Measurements from ENCODE around the gene ZNF774.
A peak's percentile ranks its signal among the peaks of the same experiment; 100 is the strongest.

The ZNF774 gene

DNA sequence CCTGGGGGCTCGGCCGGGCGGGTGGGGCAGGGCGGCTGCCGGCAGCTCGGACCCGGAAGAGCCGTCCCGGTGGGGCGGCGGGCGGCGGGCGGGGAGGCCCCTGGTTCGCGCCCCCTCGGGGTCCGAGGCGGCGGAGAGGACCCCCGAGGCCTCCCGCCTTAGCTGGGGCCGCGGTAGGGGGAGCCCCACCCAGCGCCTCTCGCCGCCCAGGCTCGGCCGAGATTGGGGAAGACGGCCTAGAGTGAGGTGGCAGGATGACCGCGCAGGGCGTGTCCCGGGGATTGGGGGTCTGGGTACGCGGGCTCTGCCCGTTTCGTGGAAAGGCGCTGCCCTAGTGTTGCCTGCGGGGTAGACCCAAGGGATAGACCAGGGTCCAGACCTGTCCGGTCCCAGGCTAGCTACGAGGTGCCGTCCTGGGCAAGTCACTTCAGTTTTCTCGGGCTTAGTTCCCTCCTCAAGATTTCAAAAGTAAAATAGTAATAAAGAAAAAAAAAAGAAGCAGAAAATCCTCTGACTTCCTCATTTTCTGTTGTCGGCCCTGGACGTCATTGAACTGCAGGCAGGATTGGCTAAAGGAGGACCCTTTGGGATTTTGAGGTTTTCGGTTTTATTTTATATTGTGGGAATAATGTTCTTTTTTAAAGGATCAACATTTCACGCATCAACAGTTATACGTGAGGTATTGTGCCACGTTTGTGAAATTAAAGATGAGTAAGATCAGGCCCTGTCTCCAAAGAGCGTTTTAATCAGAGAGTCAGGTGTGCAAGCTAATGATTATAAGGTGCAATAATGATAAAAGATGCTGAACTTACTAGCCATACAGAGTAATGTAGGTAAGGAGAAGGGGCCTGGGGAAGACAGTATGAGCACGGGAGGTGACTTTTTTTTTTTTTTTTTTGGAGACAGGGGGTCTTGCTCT, 36.6 kb downstream of the ZNF774 start:
- Mint-ChIP-seq H3K4me1 (peaks cover 35 to 54% of the 10 kb centered on the region in 2 donors), H3K4me3 (peak overlapping the region; percentile 95 to 96), H3K9me3 (no peaks in the 10 kb centered on the region), H3K27me3 (no peaks in the 10 kb centered on the region), H3K36me3 (peaks cover 32 to 43% of the 10 kb centered on the region in 2 donors), H3K27ac (peak overlapping the region; percentile 99)
- ATAC-seq (replicated peaks) (peak; percentile 68 to 70), DNase-seq (peak; percentile 75)

DNA sequence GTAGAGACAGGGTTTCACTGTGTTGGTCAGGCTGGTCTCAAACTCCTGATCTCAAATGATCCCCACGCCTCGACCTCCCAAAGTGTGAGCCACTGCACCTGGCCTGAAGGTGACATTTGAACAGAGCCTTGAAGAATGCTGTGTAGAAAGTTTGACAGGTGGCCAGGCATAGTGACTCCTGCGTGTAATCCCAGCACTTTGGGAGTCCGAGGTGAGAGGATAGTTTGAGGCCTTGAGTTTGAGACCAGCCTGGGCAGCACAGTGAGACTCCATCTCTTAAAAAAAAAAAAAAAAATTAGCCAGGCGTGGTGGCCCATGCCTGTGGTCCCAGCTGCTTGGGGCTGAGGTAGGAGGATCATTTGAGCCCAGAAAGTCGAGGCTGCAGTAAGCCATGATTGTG, 37.4 kb downstream of the ZNF774 start:
- Mint-ChIP-seq H3K27ac (peak overlapping the region; percentile 99), H3K4me1 (peaks cover 40 to 59% of the 10 kb centered on the region in 2 donors), H3K27me3 (no peaks in the 10 kb centered on the region), H3K9me3 (no peaks in the 10 kb centered on the region), H3K4me3 (peak overlapping the region; percentile 95 to 96), H3K36me3 (peaks cover 35 to 47% of the 10 kb centered on the region in 2 donors)
- no peak for DNase-seq
- no peak for ATAC-seq (replicated peaks)

DNA sequence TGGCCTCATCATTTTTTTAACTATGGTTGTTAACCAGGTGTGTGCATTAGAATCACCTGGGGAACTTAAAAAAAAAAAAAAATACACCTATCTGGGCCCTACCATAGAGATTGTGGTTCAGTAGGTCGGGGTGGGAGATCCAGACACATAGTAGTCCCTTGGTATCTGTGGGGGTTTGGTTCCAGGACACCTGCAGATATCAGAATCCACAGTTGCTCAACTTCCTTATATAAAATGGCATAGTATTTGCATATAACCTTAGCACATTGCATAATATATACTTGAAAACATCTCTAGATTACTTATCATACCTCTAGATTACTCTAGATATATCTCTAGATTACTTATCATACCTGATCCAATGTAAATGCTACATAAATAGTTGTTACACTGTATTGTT, 41.0 kb downstream of the ZNF774 start:
- no peaks in the 10 kb centered on the region for H3K9me3 Mint-ChIP-seq
- peaks cover 53 to 79% of the 10 kb centered on the region in 2 donors for H3K4me1 Mint-ChIP-seq
- no peak overlapping the region for H3K27ac Mint-ChIP-seq
- DNase-seq, result no peak
- peaks cover 50 to 62% of the 10 kb centered on the region in 2 donors for H3K36me3 Mint-ChIP-seq
- no peak for ATAC-seq (replicated peaks)
- H3K4me3 Mint-ChIP-seq, result no peak overlapping the region
- H3K27me3 Mint-ChIP-seq, result no peaks in the 10 kb centered on the region

DNA sequence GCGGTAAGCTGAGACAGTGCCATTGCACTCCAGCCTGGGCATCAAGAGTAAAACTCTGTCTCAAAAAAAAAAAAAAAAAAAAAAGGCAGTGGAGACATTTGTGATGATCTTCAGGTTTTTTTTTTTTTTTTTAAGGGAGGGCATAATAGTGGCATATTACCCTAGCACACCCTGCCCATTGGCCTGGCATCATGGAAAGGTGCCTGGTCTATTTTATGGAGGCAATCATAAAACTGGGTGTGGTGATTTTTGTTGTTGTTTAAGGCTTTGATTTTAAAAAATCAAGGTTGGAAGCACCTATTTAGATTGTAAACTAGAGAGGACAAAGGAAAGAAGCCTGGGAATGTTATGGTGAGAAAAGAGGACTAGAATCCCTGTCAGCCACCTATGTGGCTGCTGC, 42.0 kb downstream of the ZNF774 start:
- Mint-ChIP-seq H3K4me1 (peaks cover 52 to 75% of the 10 kb centered on the region in 2 donors), H3K36me3 (peaks cover 49 to 58% of the 10 kb centered on the region in 2 donors), H3K27me3 (no peaks in the 10 kb centered on the region), H3K27ac (no peak overlapping the region), H3K9me3 (no peaks in the 10 kb centered on the region), H3K4me3 (no peak overlapping the region)
- ATAC-seq (replicated peaks) (no peak), DNase-seq (no peak)

DNA sequence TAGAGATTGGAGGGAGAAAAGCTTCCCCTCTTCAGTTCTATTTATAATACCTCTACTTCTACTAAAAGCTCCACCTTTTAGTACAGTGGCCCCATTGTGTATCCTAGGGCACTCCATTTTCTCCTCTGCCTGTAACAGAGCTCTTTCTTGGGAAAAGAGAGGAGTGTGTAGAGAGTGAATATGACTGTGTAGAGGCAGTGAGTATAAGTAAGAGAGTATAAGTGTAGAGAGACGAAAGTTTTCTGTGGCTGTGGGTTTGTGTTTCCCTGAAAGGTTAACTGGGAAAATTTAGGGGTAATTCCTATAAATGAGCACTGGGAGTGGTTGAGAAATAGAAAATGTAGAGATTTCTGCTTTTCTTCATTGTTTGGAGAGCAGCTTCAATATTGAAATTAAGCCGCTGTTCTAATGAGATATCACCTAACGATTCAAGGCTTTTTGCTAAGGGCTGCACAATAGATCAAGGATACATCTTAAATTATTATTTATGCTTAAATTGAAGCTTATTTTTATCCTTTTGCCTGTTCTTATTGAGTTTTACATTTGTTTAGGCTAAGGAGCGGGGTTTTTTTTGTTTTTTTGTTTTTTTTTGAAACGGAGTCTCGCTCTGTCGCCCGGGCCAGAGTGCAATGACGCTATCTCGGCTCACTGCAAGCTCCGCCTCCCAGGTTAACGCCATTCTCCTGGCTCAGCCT, 42.8 kb downstream of the ZNF774 start:
- Mint-ChIP-seq H3K4me3 (no peak overlapping the region), H3K36me3 (peaks cover 46 to 52% of the 10 kb centered on the region in 2 donors), H3K27ac (peak overlapping the region; percentile 72)

DNA sequence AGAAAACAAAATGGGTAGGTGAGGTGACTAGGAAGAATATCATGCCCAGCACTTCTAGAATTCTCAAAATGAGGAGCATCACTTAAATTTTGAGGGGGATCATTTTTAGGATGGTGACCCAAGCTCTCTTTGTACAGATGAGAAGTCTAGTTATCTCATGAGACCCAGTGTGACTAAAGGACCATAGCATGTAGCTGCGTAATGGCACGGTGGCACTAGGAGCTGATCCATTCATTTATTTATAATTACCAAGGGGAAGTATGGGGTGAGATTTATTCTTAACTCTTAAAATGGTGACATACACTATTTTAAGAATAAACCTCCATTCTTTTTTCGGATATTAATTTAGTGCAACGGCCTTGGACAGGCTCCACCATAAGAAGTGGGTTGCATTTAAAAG, 44.2 kb downstream of the ZNF774 start:
- Mint-ChIP-seq H3K4me3 (peak overlapping the region in 1 of 2 donors; percentile 19), H3K9me3 (no peaks in the 10 kb centered on the region), H3K36me3 (peaks cover 38 to 42% of the 10 kb centered on the region in 2 donors), H3K4me1 (peaks cover 46 to 73% of the 10 kb centered on the region in 2 donors), H3K27me3 (no peaks in the 10 kb centered on the region), H3K27ac (peak overlapping the region; percentile 77)
- no peak for ATAC-seq (replicated peaks)
- DNase-seq, result no peak

More for the DNA sequence above, 42.8 kb downstream of the ZNF774 start:
- Mint-ChIP-seq H3K9me3 (no peaks in the 10 kb centered on the region), H3K27me3 (no peaks in the 10 kb centered on the region), H3K4me1 (peaks cover 48 to 73% of the 10 kb centered on the region in 2 donors)
- ATAC-seq (replicated peaks) (no peak), DNase-seq (no peak)

DNA sequence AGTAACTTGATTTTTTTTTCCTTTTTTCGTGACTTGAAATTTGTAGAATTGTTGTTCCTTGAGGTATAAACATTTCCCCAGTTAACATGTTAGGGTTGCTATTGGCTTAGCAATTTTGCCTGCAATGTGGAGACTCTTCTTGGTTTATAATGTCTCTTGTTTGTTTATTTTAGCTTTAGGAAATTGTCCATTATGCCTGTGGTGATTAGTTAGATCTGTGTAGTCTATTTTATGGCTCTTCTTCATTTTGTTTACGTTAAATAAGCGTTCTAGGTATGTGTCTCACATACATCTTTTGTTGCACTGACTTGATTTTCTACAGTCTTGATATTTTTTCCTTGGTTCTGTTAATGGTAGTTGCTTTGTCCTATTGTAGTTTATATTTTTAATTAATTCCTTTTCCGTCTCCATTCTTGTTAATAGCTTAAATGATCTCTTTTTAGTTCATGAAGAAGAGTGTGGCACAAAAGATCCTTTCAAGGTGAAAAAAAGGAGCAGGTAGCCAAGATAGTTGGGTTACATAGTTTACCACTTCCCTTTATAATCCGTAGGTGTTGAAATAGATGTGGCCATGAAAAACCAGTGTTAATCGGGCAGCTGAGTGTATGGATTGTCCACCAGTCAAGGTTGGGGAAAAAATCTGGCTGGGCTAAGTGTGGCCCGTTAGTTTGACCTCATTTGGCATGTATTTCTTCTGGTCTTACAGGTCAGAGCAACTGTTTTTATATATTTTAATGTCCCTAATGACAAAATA, 48.1 kb downstream of the ZNF774 start:
- Mint-ChIP-seq H3K27me3 (no peaks in the 10 kb centered on the region), H3K4me3 (peak overlapping the region in 1 of 2 donors; percentile 50), H3K36me3 (peaks cover 23 to 31% of the 10 kb centered on the region in 2 donors), H3K4me1 (peaks cover 34 to 57% of the 10 kb centered on the region in 2 donors), H3K27ac (peak overlapping the region; percentile 96), H3K9me3 (no peaks in the 10 kb centered on the region)
- no peak for ATAC-seq (replicated peaks)
- DNase-seq, result no peak

DNA sequence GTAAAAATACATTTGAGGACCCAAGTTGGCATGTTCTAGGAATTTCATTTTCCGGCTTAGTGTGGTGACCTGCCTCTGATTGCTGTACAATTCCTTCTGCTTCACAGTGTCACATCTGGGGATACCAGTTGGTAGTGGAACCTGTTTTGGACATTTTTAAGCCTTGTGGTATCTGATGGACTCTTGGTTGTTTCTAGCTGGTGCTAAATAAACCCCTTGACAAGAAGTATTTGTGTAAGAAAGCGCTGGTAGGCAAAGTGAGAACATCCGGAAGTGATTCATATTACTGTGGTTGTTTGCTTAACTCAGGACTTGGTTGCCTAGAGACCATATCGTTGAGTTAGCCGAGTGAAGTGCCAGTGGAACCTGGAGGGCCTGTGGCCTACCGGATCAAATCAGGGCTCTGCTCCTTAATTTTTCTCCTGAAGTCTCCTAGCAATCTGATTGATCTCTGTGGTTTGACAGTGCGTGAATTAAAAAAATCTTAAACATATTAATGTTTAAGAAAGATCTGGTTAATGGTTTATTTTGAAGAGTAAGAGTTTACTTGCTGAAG, 48.8 kb downstream of the ZNF774 start:
- Mint-ChIP-seq H3K27ac (peak overlapping the region; percentile 96), H3K9me3 (no peaks in the 10 kb centered on the region), H3K4me3 (peak overlapping the region in 1 of 2 donors; percentile 53), H3K4me1 (peaks cover 30 to 56% of the 10 kb centered on the region in 2 donors), H3K27me3 (no peaks in the 10 kb centered on the region), H3K36me3 (peaks cover 20 to 25% of the 10 kb centered on the region in 2 donors)
- ATAC-seq (replicated peaks), result peak; percentile 100
- no peak for DNase-seq

DNA sequence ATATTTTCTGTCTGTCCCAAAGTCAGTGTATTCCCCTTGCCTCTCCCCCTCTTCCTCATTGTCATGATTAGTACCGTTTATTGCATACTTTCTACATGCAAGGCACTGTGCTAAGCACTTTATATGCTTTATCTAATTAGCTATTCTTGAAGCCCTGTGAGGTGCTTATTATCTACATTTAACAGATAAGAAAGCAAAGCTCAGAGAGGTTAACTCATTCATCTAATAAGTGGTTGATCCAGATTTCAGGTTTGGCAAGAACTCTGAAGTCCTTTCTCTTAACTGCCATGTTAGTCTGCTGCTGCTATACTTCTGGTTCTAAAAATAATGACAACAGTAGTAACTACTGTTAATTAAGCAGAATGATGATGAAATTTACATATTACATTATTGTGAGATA, 49.4 kb downstream of the ZNF774 start:
- peaks cover 29 to 56% of the 10 kb centered on the region in 2 donors for H3K4me1 Mint-ChIP-seq
- H3K36me3 Mint-ChIP-seq, result peaks cover 15 to 20% of the 10 kb centered on the region in 2 donors
- H3K27me3 Mint-ChIP-seq, result no peaks in the 10 kb centered on the region
- DNase-seq, result no peak
- ATAC-seq (replicated peaks), result no peak
- peak overlapping the region; percentile 96 for H3K27ac Mint-ChIP-seq
- H3K9me3 Mint-ChIP-seq, result no peaks in the 10 kb centered on the region
- no peak overlapping the region for H3K4me3 Mint-ChIP-seq

DNA sequence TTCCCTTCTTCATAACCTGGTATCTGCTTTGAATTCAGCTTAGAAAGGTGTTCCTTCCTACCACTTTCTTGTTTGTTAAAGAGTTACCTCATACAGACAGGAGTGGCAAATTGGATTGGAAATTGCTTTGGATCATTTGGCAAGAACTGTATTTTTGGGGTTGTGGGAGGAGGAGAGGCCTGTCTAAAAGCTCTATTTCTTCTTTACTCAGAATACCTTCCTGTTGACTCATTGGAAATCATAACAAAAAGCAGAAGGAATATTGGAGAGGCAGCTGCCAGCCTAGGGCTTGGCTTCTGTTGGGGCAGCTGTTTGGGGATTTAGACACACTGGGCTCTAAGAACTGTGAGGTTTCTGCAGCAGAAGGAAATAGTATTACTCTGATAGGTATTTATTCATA, 50.1 kb downstream of the ZNF774 start:
- peaks cover 30 to 57% of the 10 kb centered on the region in 2 donors for H3K4me1 Mint-ChIP-seq
- DNase-seq (no peak), ATAC-seq (replicated peaks) (no peak)
- H3K9me3 Mint-ChIP-seq, result no peaks in the 10 kb centered on the region
- H3K36me3 Mint-ChIP-seq, result peaks cover 12 to 20% of the 10 kb centered on the region in 2 donors
- H3K27me3 Mint-ChIP-seq, result no peaks in the 10 kb centered on the region
- peak overlapping the region in 1 of 2 donors; percentile 1 for H3K4me3 Mint-ChIP-seq
- peak overlapping the region; percentile 74 for H3K27ac Mint-ChIP-seq

DNA sequence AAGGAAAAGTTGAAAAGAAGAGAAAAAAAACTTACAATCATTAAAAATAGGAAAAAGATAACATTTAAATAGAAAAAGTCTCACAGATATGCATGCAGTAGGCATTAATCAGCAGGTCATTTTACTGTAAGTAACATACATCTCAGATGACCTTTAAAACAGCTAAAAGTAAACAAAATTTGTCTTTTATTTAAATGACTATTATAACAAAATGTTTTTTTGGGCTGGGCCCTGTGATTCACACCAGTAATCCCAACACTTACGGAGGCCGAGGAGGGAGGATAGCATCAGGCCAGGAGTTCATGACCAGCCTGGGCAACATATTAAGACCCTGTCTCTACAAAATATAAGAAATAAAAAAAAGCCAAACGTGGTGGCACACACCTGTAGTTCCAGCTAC, 50.7 kb downstream of the ZNF774 start:
- Mint-ChIP-seq H3K36me3 (peaks cover 12 to 20% of the 10 kb centered on the region in 2 donors), H3K4me1 (peaks cover 32 to 61% of the 10 kb centered on the region in 2 donors), H3K4me3 (no peak overlapping the region), H3K27me3 (no peaks in the 10 kb centered on the region), H3K27ac (no peak overlapping the region), H3K9me3 (no peaks in the 10 kb centered on the region)
- DNase-seq (no peak), ATAC-seq (replicated peaks) (no peak)

DNA sequence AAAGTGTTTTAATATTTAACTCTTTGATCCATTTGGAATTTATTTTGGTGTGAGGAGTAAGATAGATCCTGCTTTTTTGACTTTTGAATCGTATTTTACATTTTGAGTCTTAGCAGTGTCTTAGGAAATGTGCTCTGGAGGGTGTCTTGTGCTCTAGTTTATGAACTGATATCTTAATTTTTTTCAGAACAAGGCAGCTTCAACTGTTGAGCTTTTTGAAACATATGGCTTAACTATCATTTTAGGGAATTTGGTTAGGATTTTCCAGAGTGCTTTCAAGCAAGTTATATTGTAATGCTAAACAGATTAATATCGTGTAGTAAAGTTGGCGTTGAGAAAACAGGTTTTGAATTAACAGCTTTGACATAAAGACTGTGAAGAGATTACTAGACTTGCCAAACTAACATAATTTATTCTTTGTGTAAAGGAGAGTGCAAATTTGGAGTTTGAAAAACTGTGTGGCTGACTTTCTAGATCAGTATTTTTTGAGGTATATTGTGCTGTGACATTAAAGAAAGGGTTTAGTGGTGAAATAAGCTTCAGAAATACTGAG, 53.0 kb downstream of the ZNF774 start:
- Mint-ChIP-seq H3K4me3 (no peak overlapping the region), H3K27ac (no peak overlapping the region), H3K27me3 (no peaks in the 10 kb centered on the region), H3K9me3 (peaks cover 0 to 4% of the 10 kb centered on the region in 2 donors), H3K4me1 (peaks cover 38 to 71% of the 10 kb centered on the region in 2 donors), H3K36me3 (peaks cover 23 to 40% of the 10 kb centered on the region in 2 donors)
- DNase-seq (no peak), ATAC-seq (replicated peaks) (no peak)

DNA sequence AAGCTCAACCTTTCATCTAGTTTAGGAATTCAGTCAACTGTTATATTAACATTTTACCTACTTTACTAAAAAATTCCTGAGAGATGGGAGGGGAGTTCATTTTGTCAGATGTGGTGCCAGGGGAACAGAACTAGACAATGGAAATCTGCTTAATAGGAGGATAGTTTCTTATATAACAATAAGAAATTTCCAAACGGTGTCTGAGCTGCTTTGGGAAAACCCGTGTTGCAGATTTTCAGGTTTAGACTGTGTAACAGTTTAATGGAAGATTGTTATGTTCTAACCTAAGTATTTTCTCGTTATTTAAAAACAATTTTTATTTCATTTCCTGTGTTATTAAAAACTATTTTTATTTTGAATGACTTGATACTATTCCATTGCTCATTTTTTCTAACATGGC, 55.3 kb downstream of the ZNF774 start:
- Mint-ChIP-seq H3K4me1 (peaks cover 31 to 61% of the 10 kb centered on the region in 2 donors), H3K36me3 (peaks cover 26 to 41% of the 10 kb centered on the region in 2 donors), H3K27ac (no peak overlapping the region), H3K27me3 (no peaks in the 10 kb centered on the region), H3K4me3 (no peak overlapping the region), H3K9me3 (peaks cover 0 to 4% of the 10 kb centered on the region in 2 donors)
- DNase-seq, result no peak
- ATAC-seq (replicated peaks), result no peak
